Left ventricle myocardium inferior (tissue), 1 donor: ENCODE data around the gene DIPK2A. TPM values are rescaled to one million over a fixed set of nuclear protein-coding genes. Genes with fewer than 3 reads are reported as not detected.

Source experiments
- DNase-seq: peaks from one replicate; pipeline ENCODE4 v3.0.0-alpha.2; 2020
- H3K27ac ChIP-seq: fragments of 200-600 bp; replicated peaks from 2 replicates; pipeline ENCODE4 v1.8.0; 2021
- H3K27me3 ChIP-seq: fragments of 200-600 bp; 2 replicates; pipeline ENCODE4 v1.8.0; 2021; ENCODE audit warnings: low read depth
- H3K36me3 ChIP-seq: fragments of 200-600 bp; 2 replicates; pipeline ENCODE4 v1.8.0; 2021
- H3K4me1 ChIP-seq: fragments of 200-600 bp; 2 replicates; pipeline ENCODE4 v1.8.0; 2021
- H3K4me3 ChIP-seq: fragments of 200-600 bp; 2 replicates; pipeline ENCODE4 v1.8.0; 2021; ENCODE audit warnings: mild to moderate bottlenecking, moderate library complexity
- H3K9me3 ChIP-seq: fragments of 200-600 bp; replicated peaks from 2 replicates; pipeline ENCODE4 v1.8.0; 2021
- CTCF ChIP-seq: fragments of 200-600 bp; IDR thresholded peaks from 2 replicates; pipeline ENCODE4 v1.8.0; 2021; ENCODE audit warnings: antibody characterized with exemption, mild to moderate bottlenecking, borderline replicate concordance
- intact Hi-C: fragments of 100-400 bp; cut with micrococcal nuclease; formaldehyde crosslinking; loops from one replicate; pipeline ENCODE4 v1.11.0; 2022
- total RNA-seq: library from RNA; stranded (reverse); fragmentation: NEBNext Ultra II Directional; extraction: Animal tissue kit (Norgen Biotek cat#: 25700); gene quantifications from one replicate; pipeline ENCODE4 v1.2.1, GENCODE V29; 2021
- donor health status: DM: no; HTN: yes; CAD: no; lungs with severe emphysema.

DIPK2A gene
- total RNA-seq, 1 donor from 2014 or later: 8.4 TPM

GRCh38 chr3:144011251-144011799, 39.7 kb downstream of the DIPK2A start:
- no peak for TF ChIP-seq CTCF
- Histone ChIP-seq H3K4me3 (no peak overlapping the region), H3K4me1 (no peaks in the 10 kb centered on the region), H3K27me3 (no peaks in the 10 kb centered on the region), H3K27ac (no peak overlapping the region), H3K9me3 (no peaks in the 10 kb centered on the region), H3K36me3 (no peaks in the 10 kb centered on the region)
- DNase-seq: no peak
- intact Hi-C loops: no loop called here

- no peak overlapping the region for H3K4me3 ChIP-seq
- peaks cover 6% of the 10 kb centered on the region for H3K9me3 ChIP-seq
- H3K27me3 ChIP-seq: no peaks in the 10 kb centered on the region
- DNase-seq: no peak
- no peaks in the 10 kb centered on the region for H3K36me3 ChIP-seq
- no peaks in the 10 kb centered on the region for H3K4me1 ChIP-seq
- no peak for TF ChIP-seq CTCF
- intact Hi-C loops: no loop called here
- H3K27ac ChIP-seq: no peak overlapping the region
Observed at GRCh38 chr3:144015133-144015532, 43.5 kb downstream of the DIPK2A start.

- no peak for DNase-seq
- peaks cover 8% of the 10 kb centered on the region for H3K9me3 ChIP-seq
- TF ChIP-seq CTCF: no peak
- no peaks in the 10 kb centered on the region for H3K36me3 ChIP-seq
- H3K27me3 ChIP-seq: no peaks in the 10 kb centered on the region
- intact Hi-C loops: no loop called here
- H3K4me1 ChIP-seq: no peaks in the 10 kb centered on the region
- H3K4me3 ChIP-seq: no peak overlapping the region
- no peak overlapping the region for H3K27ac ChIP-seq
Observed at GRCh38 chr3:144018776-144019175, 47.2 kb downstream of the DIPK2A start.

Other genes with a start within 250 kb of the DIPK2A start
- gene SLC9A9, start 123.4 kb upstream of the DIPK2A start, total RNA-seq: 4.9 TPM